GM21423 (cell line): ENCODE data around the gene UGT2B28.
"Not testable (repeated sequence)": the region's sequence is repeated elsewhere in the genome, so short reads cannot be mapped to it uniquely, and the experiment has no call there.

Experiments
- ATAC-seq: cut with Tn5 transposase; IDR thresholded peaks from one replicate; pipeline ENCODE4 v1.9.1; 2021; ENCODE audit warnings: mild to moderate bottlenecking, moderate library complexity; ENCODE audit not compliant: unreplicated experiment

Gene UGT2B28

DNA sequence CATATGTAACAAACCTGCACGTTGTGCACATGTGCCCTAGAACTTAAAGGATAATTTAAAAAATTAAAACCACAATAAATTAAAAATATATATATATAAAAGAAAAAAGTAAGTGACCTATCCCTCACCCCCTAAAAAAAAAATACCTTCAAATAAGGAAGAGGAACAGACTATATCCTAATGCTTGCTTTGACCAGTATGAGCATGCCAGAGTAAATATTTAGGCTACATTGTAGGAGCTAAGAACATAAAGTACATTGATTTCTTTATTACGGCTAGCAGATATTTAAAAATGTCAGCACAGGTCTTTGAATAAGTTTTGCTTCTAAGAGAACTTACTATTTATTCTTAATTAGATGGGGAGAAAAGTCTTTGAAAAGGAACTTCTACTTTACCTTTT is 62.8 kb downstream of the UGT2B28 start:
- not testable (repeated sequence) for ATAC-seq

DNA sequence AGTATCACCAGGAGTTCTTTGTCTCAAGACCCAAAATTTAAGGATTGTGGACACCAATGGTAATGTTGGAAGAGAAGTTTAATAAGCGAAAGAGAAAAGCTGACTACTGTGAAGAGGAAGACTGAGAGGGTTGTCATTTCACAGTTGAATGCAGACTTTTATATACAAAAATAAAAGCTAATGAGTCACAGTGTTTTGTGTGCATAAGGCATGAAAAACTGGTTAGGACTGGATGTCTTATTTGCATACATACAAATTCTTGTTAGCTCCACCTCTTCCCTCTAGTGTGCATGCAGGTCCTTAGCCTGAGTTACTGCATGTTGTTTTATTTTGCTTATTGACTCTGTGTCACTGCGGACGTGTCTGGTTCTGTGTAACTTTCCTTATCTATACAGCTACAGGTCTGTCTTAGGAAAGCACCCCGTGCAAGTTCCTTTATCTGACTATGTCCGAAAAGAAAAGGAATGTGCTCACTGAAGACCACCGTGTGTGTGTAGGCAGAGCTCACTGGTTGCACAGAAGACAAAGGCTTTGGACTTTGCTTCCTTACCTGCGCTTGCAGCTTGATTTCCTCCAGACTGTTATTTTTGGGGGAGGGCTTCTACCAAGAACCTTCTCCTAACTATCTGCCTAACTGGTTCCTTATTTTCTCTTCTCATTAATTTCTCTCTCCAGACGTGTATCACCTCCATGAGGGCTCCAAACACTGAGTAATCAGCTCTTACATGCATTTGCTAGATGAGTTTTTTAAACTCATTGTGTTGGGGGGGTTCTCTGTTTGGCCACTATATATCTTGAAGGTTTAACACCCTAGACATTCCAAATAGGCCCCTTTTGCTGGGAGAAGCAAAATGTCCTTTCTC is 63.5 kb downstream of the UGT2B28 start:
- ATAC-seq: not testable (repeated sequence)
